Bronchial epithelial cell (primary cell): Measurements from ENCODE around the gene WDR86. TPM values are rescaled to one million over a fixed set of nuclear protein-coding genes. Genes with fewer than 3 reads are reported as not detected.
A peak's percentile ranks its signal among the peaks of the same experiment; 100 is the strongest.

ENCODE experiments used
- DNase-seq: peaks from one replicate; pipeline ENCODE4 v3.0.0-alpha.2; 2010; ENCODE audit warnings: low read depth
- FAIRE-seq: peaks from 2 replicates; lab custom pipeline; 2011; peaks lifted over from hg19 to GRCh38; lab: Jason Lieb, UNC
- H3K27me3 ChIP-seq: 2 replicates; pipeline ENCODE4 v1.5.1; 2011; ENCODE audit warnings: low read length; ENCODE audit not compliant: control insufficient read depth, insufficient read depth
- H3K36me3 ChIP-seq: 2 replicates; pipeline ENCODE4 v1.5.1; 2011; ENCODE audit warnings: low read length; ENCODE audit not compliant: control insufficient read depth, insufficient read depth
- H3K4me3 ChIP-seq: 2 replicates; pipeline ENCODE4 v1.5.1; 2011; ENCODE audit warnings: mild to moderate bottlenecking, low read depth, low read length, control low read depth
- total RNA-seq: library from RNA; depleted of rRNA; stranded (reverse); fragments of >200 nt; gene quantifications from 2 replicates; pipeline ENCODE4 v1.2.1, GENCODE V29; 2014
- TF ChIP-seq, protein P1 (sequence below): IDR thresholded peaks from 2 replicates; pipeline ENCODE4 v1.5.1; 2011; ENCODE audit warnings: mild to moderate bottlenecking, moderate library complexity, low read length, control low read depth, inconsistent platforms; ENCODE audit not compliant: insufficient read depth, severe bottlenecking

Gene WDR86
- total RNA-seq, 1 donor from 2014 or later, result 0.79 TPM

DNA sequence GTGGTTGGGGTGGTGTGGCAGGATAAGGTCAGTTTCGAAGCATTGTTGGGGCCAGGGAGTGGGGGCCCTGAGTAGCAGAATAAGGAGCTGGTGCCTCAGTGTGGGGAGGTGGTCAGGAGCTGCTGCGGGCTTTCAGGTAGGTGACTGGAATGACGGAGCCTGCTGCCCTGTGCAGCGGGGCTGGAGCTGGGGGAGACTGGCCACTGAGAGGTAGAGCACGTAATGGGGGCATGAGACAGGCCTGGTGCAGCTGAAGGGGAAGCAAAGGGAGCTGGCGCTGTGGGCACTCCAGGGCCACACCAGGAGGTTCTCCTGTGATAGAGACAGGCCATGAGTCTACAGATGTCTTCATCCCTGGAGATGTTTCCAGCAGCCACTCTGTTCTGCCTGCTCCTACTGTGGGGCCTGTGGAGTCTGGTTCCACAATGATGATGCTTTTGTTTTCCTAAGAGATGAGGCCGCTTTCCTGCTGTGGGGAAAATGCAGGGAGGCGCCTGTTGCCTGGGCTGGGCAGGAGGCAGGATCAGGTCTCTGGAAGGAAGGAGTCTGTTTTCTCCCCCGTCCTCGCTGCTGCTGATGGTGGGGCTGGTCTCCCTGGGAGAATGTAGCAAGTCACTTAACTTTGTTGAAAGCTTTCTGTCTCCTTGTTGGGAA is 37.1 kb downstream of the WDR86 start:
- FAIRE-seq, result no peak
- Histone ChIP-seq H3K36me3 (peaks cover 14% of the 10 kb centered on the region), H3K27me3 (no peaks in the 10 kb centered on the region), H3K4me3 (no peak overlapping the region)
- TF ChIP-seq, protein P1, sequence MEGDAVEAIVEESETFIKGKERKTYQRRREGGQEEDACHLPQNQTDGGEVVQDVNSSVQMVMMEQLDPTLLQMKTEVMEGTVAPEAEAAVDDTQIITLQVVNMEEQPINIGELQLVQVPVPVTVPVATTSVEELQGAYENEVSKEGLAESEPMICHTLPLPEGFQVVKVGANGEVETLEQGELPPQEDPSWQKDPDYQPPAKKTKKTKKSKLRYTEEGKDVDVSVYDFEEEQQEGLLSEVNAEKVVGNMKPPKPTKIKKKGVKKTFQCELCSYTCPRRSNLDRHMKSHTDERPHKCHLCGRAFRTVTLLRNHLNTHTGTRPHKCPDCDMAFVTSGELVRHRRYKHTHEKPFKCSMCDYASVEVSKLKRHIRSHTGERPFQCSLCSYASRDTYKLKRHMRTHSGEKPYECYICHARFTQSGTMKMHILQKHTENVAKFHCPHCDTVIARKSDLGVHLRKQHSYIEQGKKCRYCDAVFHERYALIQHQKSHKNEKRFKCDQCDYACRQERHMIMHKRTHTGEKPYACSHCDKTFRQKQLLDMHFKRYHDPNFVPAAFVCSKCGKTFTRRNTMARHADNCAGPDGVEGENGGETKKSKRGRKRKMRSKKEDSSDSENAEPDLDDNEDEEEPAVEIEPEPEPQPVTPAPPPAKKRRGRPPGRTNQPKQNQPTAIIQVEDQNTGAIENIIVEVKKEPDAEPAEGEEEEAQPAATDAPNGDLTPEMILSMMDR, result no peak
- no peak for DNase-seq

DNA sequence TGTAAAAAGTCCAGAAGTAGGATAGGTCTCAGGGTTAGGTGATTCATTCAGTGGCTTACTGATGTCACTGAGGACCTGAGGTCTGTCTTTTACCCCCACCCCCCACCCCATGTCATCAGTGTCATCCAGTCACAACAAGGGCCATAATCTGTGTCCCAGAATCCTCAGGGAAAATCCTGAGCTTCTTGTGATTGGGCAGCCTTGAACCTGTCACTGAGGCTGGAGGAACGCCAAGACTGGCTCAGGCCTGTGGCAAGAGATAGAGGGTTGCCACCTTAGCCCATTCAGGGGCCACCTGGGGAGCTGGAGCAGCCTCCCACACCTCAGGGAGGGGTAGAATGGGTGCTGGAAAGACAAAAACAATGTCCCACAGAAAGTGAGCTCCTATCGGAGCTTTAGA is 38.6 kb downstream of the WDR86 start:
- no peak overlapping the region for H3K4me3 ChIP-seq
- TF ChIP-seq, protein P1, result no peak
- no peaks in the 10 kb centered on the region for H3K27me3 ChIP-seq
- peaks cover 14% of the 10 kb centered on the region for H3K36me3 ChIP-seq
- FAIRE-seq (no peak), DNase-seq (no peak)

GRCh38 chr7:151368136-151368571 is 41.7 kb downstream of the WDR86 start:
- no peak for FAIRE-seq
- H3K36me3 ChIP-seq, result peaks cover 5% of the 10 kb centered on the region
- no peak overlapping the region for H3K4me3 ChIP-seq
- DNase-seq, result peak; percentile 57
- H3K27me3 ChIP-seq, result no peaks in the 10 kb centered on the region
- TF ChIP-seq, protein P1, result peak; percentile 98

- peaks cover 7% of the 10 kb centered on the region for H3K36me3 ChIP-seq
- DNase-seq (no peak), FAIRE-seq (no peak)
- no peak overlapping the region for H3K4me3 ChIP-seq
- no peaks in the 10 kb centered on the region for H3K27me3 ChIP-seq
- TF ChIP-seq, protein P1, result no peak
Measured at GRCh38 chr7:151367284-151367683, 42.6 kb downstream of the WDR86 start.

GRCh38 chr7:151366880-151367222 is 43.0 kb downstream of the WDR86 start:
- FAIRE-seq (no peak), DNase-seq (no peak)
- TF ChIP-seq, protein P1, result no peak
- Histone ChIP-seq H3K4me3 (no peak overlapping the region), H3K27me3 (no peaks in the 10 kb centered on the region), H3K36me3 (peaks cover 8% of the 10 kb centered on the region)
